SK-N-SH (cell line): ENCODE measurements around the gene PTCD2.

Experiments used
- CTCF ChIP-seq: fragments of 200-600 bp; sonication (generic); IDR thresholded peaks from 2 replicates; pipeline ENCODE4 v1.6.1; 2017; ENCODE audit warnings: antibody characterized with exemption, mild to moderate bottlenecking, moderate library complexity
- EZH2phosphoT487 ChIP-seq: fragments of 200-600 bp; sonication (generic); IDR thresholded peaks from 2 replicates; pipeline ENCODE4 v1.6.1; 2017; ENCODE audit warnings: low read depth, mixed run types, mild to moderate bottlenecking, antibody characterized with exemption, moderate library complexity, borderline replicate concordance
- MXI1 ChIP-seq: IDR thresholded peaks from 2 replicates; pipeline ENCODE4 v1.6.1; 2012; ENCODE audit warnings: mild to moderate bottlenecking, low read depth, low read length, improper control_type of control experiment
- POLR2AphosphoS5 ChIP-seq: IDR thresholded peaks from 2 replicates; pipeline ENCODE4 v1.6.1; 2012; ENCODE audit warnings: low read depth, low read length
- REST ChIP-seq: IDR thresholded peaks from 2 replicates; pipeline ENCODE4 v1.6.1; 2012; ENCODE audit warnings: mild to moderate bottlenecking, low read depth, low read length, moderate library complexity

- TF ChIP-seq REST (no peak), CTCF (no peak), POLR2AphosphoS5 (no peak), MXI1 (no peak), EZH2phosphoT487 (no peak)
Observed at GRCh38 chr5:72417333-72418062, 97.3 kb downstream of the PTCD2 start.
